ENCODE measurements around the gene OGG1.
A peak's percentile ranks its signal among the peaks of the same experiment; 100 is the strongest.

Gene OGG1

GRCh38 chr3:9732740-9733115 lies 17.0 kb upstream of the OGG1 start:
- peak overlapping the region; percentile 84 for H3K4me3 ChIP-seq (ENCODE audit: low read length)
- TF ChIP-seq CTCF (conservative IDR thresholded peaks at IDR 0.05; ENCODE audit: low read length), result no peak
- DNase-seq (ENCODE audit: low read depth), result peak; percentile 22

- no peak for TF ChIP-seq CTCF (conservative IDR thresholded peaks at IDR 0.05; ENCODE audit: low read length)
- H3K4me3 ChIP-seq (ENCODE audit: low read length), result no peak overlapping the region
- DNase-seq (ENCODE audit: low read depth), result no peak
Measured at GRCh38 chr3:9736831-9737230, 12.9 kb upstream of the OGG1 start.

GRCh38 chr3:9739181-9739580 lies 10.6 kb upstream of the OGG1 start:
- H3K4me3 ChIP-seq (ENCODE audit: low read length), result no peak overlapping the region
- TF ChIP-seq CTCF (conservative IDR thresholded peaks at IDR 0.05; ENCODE audit: low read length), result no peak
- no peak for DNase-seq (ENCODE audit: low read depth)

- H3K4me3 ChIP-seq (ENCODE audit: low read length), result no peak overlapping the region
- DNase-seq (ENCODE audit: low read depth), result no peak
- TF ChIP-seq CTCF (conservative IDR thresholded peaks at IDR 0.05; ENCODE audit: low read length), result no peak
Measured at GRCh38 chr3:9742560-9742959, 7.2 kb upstream of the OGG1 start.

GRCh38 chr3:9743548-9743947 lies 6.2 kb upstream of the OGG1 start:
- DNase-seq (ENCODE audit: low read depth), result no peak
- no peak for TF ChIP-seq CTCF (conservative IDR thresholded peaks at IDR 0.05; ENCODE audit: low read length)

GRCh38 chr3:9744162-9744561 lies 5.6 kb upstream of the OGG1 start:
- no peak for TF ChIP-seq CTCF (conservative IDR thresholded peaks at IDR 0.05; ENCODE audit: low read length)
- no peak overlapping the region for H3K4me3 ChIP-seq (ENCODE audit: low read length)
- DNase-seq (ENCODE audit: low read depth), result no peak

More at GRCh38 chr3:9743548-9743947, 6.2 kb upstream of the OGG1 start:
- H3K4me3 ChIP-seq (ENCODE audit: low read length), result no peak overlapping the region

GRCh38 chr3:9745521-9745920 lies 4.2 kb upstream of the OGG1 start:
- TF ChIP-seq CTCF (conservative IDR thresholded peaks at IDR 0.05; ENCODE audit: low read length), result no peak
- DNase-seq (ENCODE audit: low read depth), result no peak
- no peak overlapping the region for H3K4me3 ChIP-seq (ENCODE audit: low read length)
